Nephron progenitor cell (in vitro differentiated cells): ENCODE measurements around the gene ANKRD13A.
A peak's percentile ranks its signal among the peaks of the same experiment; 100 is the strongest.
"Not testable (repeated sequence)": the region's sequence is repeated elsewhere in the genome, so short reads cannot be mapped to it uniquely, and the experiment has no call there.

ENCODE experiments used
- DNase-seq: peaks from one replicate; pipeline ENCODE4 v3.0.0; 2021
- H3K27ac Mint-ChIP-seq: 2 replicates; pipeline ENCODE4 v1.8.0; 2021; ENCODE audit warnings: mild to moderate bottlenecking, moderate library complexity, mixed read lengths
- H3K27me3 Mint-ChIP-seq: 2 replicates; pipeline ENCODE4 v1.8.0; 2021; ENCODE audit warnings: mild to moderate bottlenecking, low read depth, mixed read lengths; ENCODE audit not compliant: poor library complexity
- H3K36me3 Mint-ChIP-seq: 2 replicates; pipeline ENCODE4 v1.8.0; 2021; ENCODE audit warnings: low read depth, mixed read lengths
- H3K4me1 Mint-ChIP-seq: 2 replicates; pipeline ENCODE4 v1.8.0; 2021; ENCODE audit warnings: mixed read lengths
- H3K4me3 Mint-ChIP-seq: 2 replicates; pipeline ENCODE4 v1.8.0; 2021; ENCODE audit warnings: mild to moderate bottlenecking, moderate library complexity, mixed read lengths
- H3K9me3 Mint-ChIP-seq: 2 replicates; pipeline ENCODE4 v1.8.0; 2021; ENCODE audit warnings: mild to moderate bottlenecking, moderate library complexity, mixed read lengths
- CTCF ChIP-seq: fragments of 200-600 bp; sonication (generic); IDR thresholded peaks from 2 replicates; pipeline ENCODE4 v1.5.0; 2021; ENCODE audit warnings: antibody characterized with exemption

The ANKRD13A gene

DNA sequence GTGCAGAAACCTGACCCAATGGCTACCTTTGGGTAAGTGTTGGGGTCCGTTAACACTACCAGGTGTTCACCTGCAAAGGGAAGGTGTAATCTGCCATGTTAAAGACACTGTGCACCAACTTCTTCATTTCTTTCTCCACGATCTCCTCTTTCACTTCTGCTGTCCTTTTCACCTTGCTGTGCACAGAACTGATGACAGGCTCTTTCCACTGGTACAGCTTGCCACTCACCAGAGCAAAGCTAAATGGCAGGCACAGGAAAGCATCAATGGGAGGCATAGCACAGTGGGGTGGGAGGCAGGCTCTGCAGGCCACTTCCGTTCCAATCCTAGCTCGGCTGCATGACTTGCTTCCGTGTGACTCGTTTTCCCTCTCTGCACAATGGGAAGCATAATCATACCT, 51.7 kb downstream of the ANKRD13A start:
- Mint-ChIP-seq H3K36me3 (no peaks in the 10 kb centered on the region), H3K9me3 (no peaks in the 10 kb centered on the region), H3K4me3 (no peak overlapping the region), H3K4me1 (peaks cover 30% of the 10 kb centered on the region), H3K27me3 (peaks cover 26% of the 10 kb centered on the region), H3K27ac (no peak overlapping the region)
- TF ChIP-seq CTCF: no peak
- DNase-seq: no peak

DNA sequence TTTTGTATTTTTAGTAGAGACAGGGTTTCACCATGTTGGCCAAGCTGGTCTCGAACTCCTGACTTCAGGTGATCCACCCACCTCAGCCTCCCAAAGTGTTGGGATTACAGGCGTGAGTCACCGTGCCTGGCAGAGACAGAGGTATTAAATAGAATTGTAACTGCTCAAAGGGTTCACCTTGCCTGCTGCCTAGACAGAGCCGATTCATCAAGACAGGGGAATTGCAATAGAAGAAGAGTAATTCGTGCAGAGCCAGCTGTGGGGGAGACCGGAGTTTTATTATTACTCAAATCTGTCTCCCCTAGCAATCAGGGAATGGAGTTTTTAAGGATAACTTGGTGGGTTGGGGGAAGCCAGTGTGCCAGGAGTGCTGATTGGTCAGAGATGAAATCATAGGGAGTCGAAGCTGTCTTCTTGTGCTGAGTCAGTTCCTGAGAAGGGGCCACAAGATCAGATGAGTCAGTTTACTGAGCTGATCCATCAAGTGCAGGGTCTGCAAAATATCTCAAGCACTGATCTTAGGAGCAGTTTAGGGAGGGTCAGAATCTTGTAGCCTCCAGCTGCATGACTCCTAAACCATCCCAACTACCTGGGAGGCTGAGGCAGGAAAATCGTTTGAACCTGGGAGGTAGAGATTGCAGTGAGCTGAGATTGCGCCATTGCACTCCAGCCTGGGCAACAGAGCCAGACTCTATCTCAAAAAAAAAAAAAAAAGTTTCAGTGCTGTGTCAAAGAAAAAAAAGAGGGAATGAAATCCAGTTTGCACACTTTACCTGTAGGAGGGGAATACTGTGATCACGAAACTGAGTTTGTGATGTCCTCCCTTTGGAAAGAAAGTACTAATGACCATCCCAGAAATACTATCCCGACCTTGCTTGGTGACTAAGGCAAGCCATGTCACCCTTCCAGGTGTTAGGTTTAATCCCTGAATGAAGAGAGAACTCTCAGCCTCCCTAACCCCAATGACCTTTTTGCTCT, 56.4 kb downstream of the ANKRD13A start:
- not testable (repeated sequence) for H3K4me3 Mint-ChIP-seq, H3K9me3 Mint-ChIP-seq, DNase-seq, H3K36me3 Mint-ChIP-seq
- Mint-ChIP-seq H3K27me3 (peaks cover 37% of the 10 kb centered on the region), H3K4me1 (peaks cover 12% of the 10 kb centered on the region), H3K27ac (peak overlapping the region; percentile 23)

DNA sequence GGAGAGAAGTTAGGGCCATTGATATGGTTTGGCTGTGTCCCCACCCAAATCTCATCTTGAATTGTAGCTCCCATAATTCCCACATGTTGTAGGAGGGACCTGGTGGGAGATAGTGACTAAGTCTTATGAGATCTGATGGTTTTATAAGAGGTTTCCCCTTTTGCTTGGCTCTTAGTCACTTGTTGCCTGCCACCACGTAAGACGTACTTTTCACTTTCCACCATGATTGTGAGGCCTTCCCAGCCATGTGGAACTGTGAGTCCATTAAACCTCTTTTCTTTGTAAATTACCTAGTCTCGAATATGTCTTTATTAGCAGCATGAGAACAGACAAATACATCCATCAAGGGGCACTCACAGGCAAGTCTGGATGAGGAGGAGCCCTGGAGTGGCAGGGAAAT, 57.4 kb downstream of the ANKRD13A start:
- H3K36me3 Mint-ChIP-seq, H3K27ac Mint-ChIP-seq, H3K9me3 Mint-ChIP-seq, H3K4me3 Mint-ChIP-seq, DNase-seq: not testable (repeated sequence)
- H3K4me1 Mint-ChIP-seq: peaks cover 12% of the 10 kb centered on the region
- peaks cover 34% of the 10 kb centered on the region for H3K27me3 Mint-ChIP-seq

GRCh38 chr12:110058875-110059615, 59.8 kb downstream of the ANKRD13A start:
- Mint-ChIP-seq H3K4me3 (no peak overlapping the region), H3K36me3 (no peaks in the 10 kb centered on the region), H3K9me3 (peaks cover 4% of the 10 kb centered on the region), H3K4me1 (peaks cover 12% of the 10 kb centered on the region), H3K27ac (no peak overlapping the region), H3K27me3 (peaks cover 30% of the 10 kb centered on the region)
- no peak for TF ChIP-seq CTCF
- no peak for DNase-seq

- Mint-ChIP-seq H3K27me3 (peaks cover 31% of the 10 kb centered on the region), H3K36me3 (no peaks in the 10 kb centered on the region), H3K4me1 (peaks cover 12% of the 10 kb centered on the region), H3K9me3 (peaks cover 4% of the 10 kb centered on the region), H3K27ac (no peak overlapping the region), H3K4me3 (no peak overlapping the region)
- TF ChIP-seq CTCF: no peak
- DNase-seq: no peak
Measured at GRCh38 chr12:110059651-110060000, 60.4 kb downstream of the ANKRD13A start.

DNA sequence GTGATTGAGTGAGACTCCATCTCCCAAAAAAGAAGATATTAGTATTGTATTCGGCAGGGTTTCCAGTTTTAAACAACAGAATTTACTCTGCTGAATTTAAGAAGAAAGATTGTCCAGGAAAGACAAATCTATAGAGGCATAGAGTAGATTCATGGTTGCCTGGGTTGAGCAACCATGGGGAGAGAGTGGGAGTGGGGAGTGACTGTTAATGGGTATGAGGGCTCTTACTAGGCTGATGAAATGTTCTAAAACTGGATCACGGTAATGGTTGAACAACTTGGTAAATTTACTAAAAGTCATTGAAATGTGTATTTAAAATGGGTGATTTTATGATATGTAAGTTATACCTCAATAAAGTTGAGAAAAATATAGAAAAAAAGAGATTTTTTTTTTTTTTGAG, 63.0 kb downstream of the ANKRD13A start:
- no peak for TF ChIP-seq CTCF
- H3K27me3 Mint-ChIP-seq: peaks cover 26% of the 10 kb centered on the region
- H3K4me1 Mint-ChIP-seq: no peaks in the 10 kb centered on the region
- peaks cover 11% of the 10 kb centered on the region for H3K9me3 Mint-ChIP-seq
- H3K36me3 Mint-ChIP-seq: no peaks in the 10 kb centered on the region
- no peak overlapping the region for H3K4me3 Mint-ChIP-seq
- H3K27ac Mint-ChIP-seq: no peak overlapping the region
- DNase-seq: no peak
